ENCODE data around the gene ARHGAP40. TPM values are rescaled to one million over a fixed set of nuclear protein-coding genes. Genes with fewer than 3 reads are reported as not detected.

ARHGAP40 gene
- total and polyA plus RNA-seq, 9 of the 15 experiments (the other 6 are each of a cell fraction or from before 2014, with no cell fraction given), result not detected

GRCh38 chr20:38557174-38557573 lies 44.4 kb upstream of the ARHGAP40 start:
- in situ Hi-C loops (cut with MboI), result no loop called here
- 100% methylated on average over 2 of the region's 2 CpGs for WGBS (ENCODE audit: insufficient coverage, low coverage, missing lambda C conversion rate)

More at GRCh38 chr20:38557174-38557573, 44.4 kb upstream of the ARHGAP40 start:
- peaks cover 71% of the 10 kb centered on the region for H3K36me3 ChIP-seq (ENCODE audit: control insufficient read depth, insufficient read depth, low read length)
- no peak overlapping the region for H3K9ac ChIP-seq (ENCODE audit: insufficient read depth in 1 of 2, low read depth in 2 of 2, low read length in 2 of 2)
- H3K4me3 ChIP-seq, result no peak overlapping the region
- H3K4me1 ChIP-seq (replicated peaks in 1 of 2; ENCODE audit: control insufficient read depth in 2 of 2, insufficient read depth in 2 of 2, low read length in 2 of 2), result no peaks in the 10 kb centered on the region; a peak in 1 of 5 replicates
- ATAC-seq (no peak), DNase-seq (ENCODE audit: extremely low read depth in 1 of 4, low spot score in 3 of 4) (no peak), FAIRE-seq (no peak)
- no TSS peak for BruUV-seq (replicated peaks)
- H4K20me1 ChIP-seq (replicated peaks; ENCODE audit: control insufficient read depth, insufficient read depth, low read length), result no peaks in the 10 kb centered on the region
- H3K27me3 ChIP-seq (ENCODE audit: control insufficient read depth in 2 of 2, insufficient read depth in 2 of 2, low read length in 2 of 2), result no peaks in the 10 kb centered on the region
- ChIA-PET CTCF (ENCODE audit: low intra/inter-chr PET ratio) (no interaction called here), POLR2A (no interaction called here)
- no peak overlapping the region for H3K4me2 ChIP-seq (ENCODE audit: insufficient read depth, low read length)
- H3K9me3 ChIP-seq (replicated peaks; ENCODE audit: control insufficient read depth, insufficient read depth, low read depth, low read length), result no peaks in the 10 kb centered on the region
- no peaks in the 10 kb centered on the region for H3K9me1 ChIP-seq (ENCODE audit: control insufficient read depth, insufficient read depth, low read length)
- no peak overlapping the region for H2AFZ ChIP-seq (ENCODE audit: low read depth, low read length)
- no peak overlapping the region for H3K27ac ChIP-seq (ENCODE audit: extremely low read depth, low read depth, low read length)
- TF ChIP-seq ZFP1 (CRISPR knock-in tag; IDR thresholded peaks at IDR 0.05) (no peak), ZNF134 (CRISPR knock-in tag; conservative IDR thresholded peaks at IDR 0.05) (no peak), GTF2E2 (tag; IDR thresholded peaks at IDR 0.05) (no peak), CTCFL (IDR thresholded peaks at IDR 0.05; ENCODE audit: borderline replicate concordance, insufficient read depth, low read depth, low read length, poor library complexity, severe bottlenecking) (no peak), KDM4B (IDR thresholded peaks at IDR 0.05; ENCODE audit: borderline replicate concordance in 2 of 2, low read depth in 1 of 2) (no peak), E2F8 (IDR thresholded peaks at IDR 0.05; ENCODE audit: low read depth, partially characterized antibody) (no peak), USF1 (CRISPR knock-in tag; IDR thresholded peaks at IDR 0.05) (no peak), EZH2 (IDR thresholded peaks at IDR 0.05; ENCODE audit: borderline replicate concordance, low read depth, low read length) (no peak), ATF4 (CRISPR knock-in tag; IDR thresholded peaks at IDR 0.05) (no peak), PKNOX1 (IDR thresholded peaks at IDR 0.05) (no peak), POLR2A (conservative IDR thresholded peaks at IDR 0.05) (no peak)
- intact Hi-C loops (cut with micrococcal nuclease), result no loop called here
- no peaks in the 10 kb centered on the region for H3K79me2 ChIP-seq (ENCODE audit: control insufficient read depth, insufficient read depth, low read length)

Measured in K562 (cell line).